Muscle of arm (tissue), 12 donors: ENCODE measurements around the gene ATP1A4. TPM values are rescaled to one million over a fixed set of nuclear protein-coding genes. Genes with fewer than 3 reads are reported as not detected.

ENCODE experiments used
- DNase-seq: peaks from one replicate; pipeline ENCODE4 v3.0.0-alpha.2; 2013
- polyA plus RNA-seq, 12 donors: library from polyadenylated mRNA; unstranded; fragments of 120-200 nt; gene quantifications; one replicate each; pipeline ENCODE4 v1.2.1, GENCODE V29; 2013; ENCODE audit not compliant: insufficient read length in 12 of 12

The ATP1A4 gene
- polyA plus RNA-seq, 12 donors, result 0.87 to 6.0 (median 3.1) TPM; not detected in 2

- DNase-seq, result no peak
Observed at GRCh38 chr1:160226623-160227022, 75.2 kb downstream of the ATP1A4 start.

- DNase-seq, result no peak
Observed at GRCh38 chr1:160227034-160227433, 75.6 kb downstream of the ATP1A4 start.

- no peak for DNase-seq
Observed at GRCh38 chr1:160227561-160227960, 76.2 kb downstream of the ATP1A4 start.

- DNase-seq, result no peak
Observed at GRCh38 chr1:160228431-160228830, 77.0 kb downstream of the ATP1A4 start.

GRCh38 chr1:160232911-160233310 is 81.5 kb downstream of the ATP1A4 start:
- no peak for DNase-seq

Other genes with a start within 250 kb of the ATP1A4 start
- gene TAGLN2, start 226.1 kb upstream of the ATP1A4 start, polyA plus RNA-seq, result 100 to 1,000 TPM in 11 of 12 donors, not detected in 1; 150 to 239 (median 173) TPM
- 10 to 100 TPM in 1 of 12 donors, 1 to 10 TPM in 3, under 1 TPM in 7, not detected in 1; 0.22 to 27.3 (median 0.56) TPM for gene IGSF9, start 206.0 kb upstream of the ATP1A4 start, polyA plus RNA-seq
- not detected for gene SLAMF9, start 197.4 kb upstream of the ATP1A4 start, polyA plus RNA-seq
- gene PIGM, start 119.6 kb upstream of the ATP1A4 start, polyA plus RNA-seq, result 1 to 10 TPM in 11 of 12 donors, not detected in 1; 4.3 to 7.7 (median 6.0) TPM
- gene KCNJ10, start 81.4 kb upstream of the ATP1A4 start, polyA plus RNA-seq, result 1 to 10 TPM in 1 of 12 donors, under 1 TPM in 9, not detected in 2; 0.28 to 1.7 (median 0.58) TPM
- gene KCNJ9, start 70.1 kb upstream of the ATP1A4 start, polyA plus RNA-seq, result under 1 TPM in 10 of 12 donors, not detected in 2; 0.04 to 0.22 (median 0.07) TPM
- 10 to 100 TPM in 11 of 12 donors, not detected in 1; 11.1 to 26.7 (median 18.3) TPM for gene IGSF8, start 53.0 kb upstream of the ATP1A4 start, polyA plus RNA-seq
- 100 to 1,000 TPM in 3 of 12 donors, 10 to 100 TPM in 8, not detected in 1; 39.9 to 116 (median 88.9) TPM for gene ATP1A2, start 35.8 kb upstream of the ATP1A4 start, polyA plus RNA-seq
- gene CASQ1, start 39.0 kb downstream of the ATP1A4 start, polyA plus RNA-seq, result 1,000 to 10,000 TPM in 5 of 12 donors, 100 to 1,000 TPM in 7; 212 to 1,621 (median 785) TPM
- gene PEA15, start 53.8 kb downstream of the ATP1A4 start, polyA plus RNA-seq, result 100 to 1,000 TPM in 11 of 12 donors, not detected in 1; 119 to 154 (median 137) TPM
- gene DCAF8, start 110.9 kb downstream of the ATP1A4 start, polyA plus RNA-seq, result 100 to 1,000 TPM in 8 of 12 donors, 10 to 100 TPM in 4; 83.3 to 362 (median 117) TPM
- 10 to 100 TPM in 11 of 12 donors, not detected in 1; 37.5 to 77.2 (median 46.6) TPM for gene PEX19, start 133.5 kb downstream of the ATP1A4 start, polyA plus RNA-seq
- gene COPA, start 191.6 kb downstream of the ATP1A4 start, polyA plus RNA-seq, result 100 to 1,000 TPM in 11 of 12 donors, not detected in 1; 111 to 183 (median 134) TPM
- gene NCSTN, start 191.8 kb downstream of the ATP1A4 start, polyA plus RNA-seq, result 100 to 1,000 TPM in 8 of 12 donors, 10 to 100 TPM in 3, not detected in 1; 95.1 to 123 (median 105) TPM
- gene NHLH1, start 215.5 kb downstream of the ATP1A4 start, polyA plus RNA-seq, result under 1 TPM in 10 of 12 donors, not detected in 2; 0.21 to 0.65 (median 0.42) TPM
- 10 to 100 TPM in 8 of 12 donors, 1 to 10 TPM in 3, not detected in 1; 7.2 to 39.3 (median 10.8) TPM for gene VANGL2, start 249.0 kb downstream of the ATP1A4 start, polyA plus RNA-seq